Right ventricle myocardium inferior (tissue), 1 donor: ENCODE results near the gene PRKD3. TPM values are rescaled to one million over a fixed set of nuclear protein-coding genes. Genes with fewer than 3 reads are reported as not detected.

Experiments
- ATAC-seq: fragments of 200-7000 bp; cut with Tn5 transposase; one replicate; pipeline ENCODE4 v1.9.1; 2020; ENCODE audit warnings: mild to moderate bottlenecking, moderate library complexity
- DNase-seq: peaks from one replicate; pipeline ENCODE4 v3.0.0; 2021; ENCODE audit errors: missing footprints
- intact Hi-C: fragments of 100-400 bp; cut with DNase I; formaldehyde crosslinking; loops from one replicate; pipeline ENCODE4 v1.11.0; 2022
- total RNA-seq: library from RNA; stranded (reverse); fragmentation: NEBNext Ultra II Directional; extraction: Animal tissue kit (Norgen Biotek cat#: 25700); gene quantifications from one replicate; pipeline ENCODE4 v1.2.1, GENCODE V29; 2021
- donor health status: DM: no; HTN: yes; CAD: no; lungs with severe emphysema.

Gene PRKD3
- total RNA-seq, 1 donor from 2014 or later: 12.6 TPM

GRCh38 chr2:37344453-37345361 is 20.1 kb upstream of the PRKD3 start, which contains the start of gene QPCT:
Gene QPCT, plus strand, starts transcription at chr2:37344630. Its CDS starts 102 bp downstream, at chr2:37344732.
- DNase-seq (peak; percentile 82), ATAC-seq (peak; percentile 76)
- intact Hi-C loops: no loop called here

GRCh38 chr2:37343537-37344434 is 19.2 kb upstream of the PRKD3 start:
- DNase-seq (no peak), ATAC-seq (peak; percentile 64)
- intact Hi-C loops: no loop called here

- ATAC-seq (no peak), DNase-seq (no peak)
- intact Hi-C loops: no loop called here
These were observed 18.1 kb upstream of the PRKD3 start for GRCh38 chr2:37342591-37343220.

- intact Hi-C loops: no loop called here
- DNase-seq: no peak
- no peak for ATAC-seq
These were observed 16.0 kb upstream of the PRKD3 start for GRCh38 chr2:37340637-37341036.

GRCh38 chr2:37338933-37339332 is 14.3 kb upstream of the PRKD3 start:
- intact Hi-C loops: no loop called here
- DNase-seq (no peak), ATAC-seq (no peak)

- no peak for DNase-seq
- intact Hi-C loops: no loop called here
- ATAC-seq: no peak
These were observed 13.1 kb upstream of the PRKD3 start for GRCh38 chr2:37337620-37338280.

GRCh38 chr2:37335604-37336003 is 11.0 kb upstream of the PRKD3 start:
- intact Hi-C loops: no loop called here
- ATAC-seq (no peak), DNase-seq (no peak)

GRCh38 chr2:37333256-37333655 is 8.6 kb upstream of the PRKD3 start:
- ATAC-seq: no peak
- intact Hi-C loops: no loop called here
- DNase-seq: no peak

- intact Hi-C loops: no loop called here
- DNase-seq (no peak), ATAC-seq (no peak)
These were observed 7.9 kb upstream of the PRKD3 start for GRCh38 chr2:37332560-37332959.

- no peak for DNase-seq
- intact Hi-C loops: no loop called here
- no peak for ATAC-seq
These were observed 6.0 kb upstream of the PRKD3 start for GRCh38 chr2:37330681-37331080.

- ATAC-seq: no peak
- intact Hi-C loops: no loop called here
- no peak for DNase-seq
These were observed 2.4 kb upstream of the PRKD3 start for GRCh38 chr2:37326866-37327634.

- intact Hi-C loops: no loop called here
- DNase-seq (no peak), ATAC-seq (peak; percentile 55)
These were observed 1.7 kb upstream of the PRKD3 start for GRCh38 chr2:37326285-37326684.

- ATAC-seq (no peak), DNase-seq (no peak)
- intact Hi-C loops: no loop called here
These were observed 1.0 kb upstream of the PRKD3 start for GRCh38 chr2:37325625-37326071.

GRCh38 chr2:37324536-37324785 is 172 bp downstream of the PRKD3 start:
- intact Hi-C loops: no loop called here
- peak; percentile 93 for DNase-seq
- ATAC-seq: no peak

GRCh38 chr2:37323781-37324535 is 675 bp downstream of the PRKD3 start:
- intact Hi-C loops: no loop called here
- DNase-seq: peak; percentile 71
- peak; percentile 22 for ATAC-seq

- ATAC-seq (no peak), DNase-seq (no peak)
- intact Hi-C loops: no loop called here
These were observed 1.4 kb downstream of the PRKD3 start for GRCh38 chr2:37323176-37323780.

GRCh38 chr2:37322368-37322767 is 2.3 kb downstream of the PRKD3 start:
- intact Hi-C loops: no loop called here
- DNase-seq (no peak), ATAC-seq (no peak)
